HG03108 (cell line): ENCODE measurements around the gene SYNE1.
"Not testable (repeated sequence)": the region's sequence is repeated elsewhere in the genome, so short reads cannot be mapped to it uniquely, and the experiment has no call there.

Source experiments
- ATAC-seq: cut with Tn5 transposase; IDR thresholded peaks from one replicate; pipeline ENCODE4 v1.9.1; 2021; ENCODE audit warnings: moderate library complexity; ENCODE audit not compliant: unreplicated experiment

SYNE1 gene

GRCh38 chr6:152625213-152625612 is 11.9 kb downstream of the SYNE1 start:
- ATAC-seq, result no peak

- not testable (repeated sequence) for ATAC-seq
These were observed 22.4 kb downstream of the SYNE1 start for GRCh38 chr6:152614776-152615175.

GRCh38 chr6:152609125-152609670 is 28.0 kb downstream of the SYNE1 start:
- ATAC-seq, result no peak

GRCh38 chr6:152605941-152606340 is 31.2 kb downstream of the SYNE1 start:
- ATAC-seq, result no peak

- no peak for ATAC-seq
These were observed 31.8 kb downstream of the SYNE1 start for GRCh38 chr6:152605342-152605741.

GRCh38 chr6:152603911-152604310 is 33.3 kb downstream of the SYNE1 start:
- no peak for ATAC-seq

GRCh38 chr6:152600022-152600421 is 37.1 kb downstream of the SYNE1 start:
- ATAC-seq, result no peak

GRCh38 chr6:152598901-152599537 is 38.1 kb downstream of the SYNE1 start:
- no peak for ATAC-seq

GRCh38 chr6:152598421-152598820 is 38.7 kb downstream of the SYNE1 start:
- ATAC-seq, result no peak

- no peak for ATAC-seq
These were observed 40.4 kb downstream of the SYNE1 start for GRCh38 chr6:152596726-152597125.

GRCh38 chr6:152595499-152595898 is 41.7 kb downstream of the SYNE1 start:
- ATAC-seq, result no peak

GRCh38 chr6:152594701-152595100 is 42.5 kb downstream of the SYNE1 start:
- ATAC-seq, result no peak

GRCh38 chr6:152588456-152588855 is 48.7 kb downstream of the SYNE1 start:
- no peak for ATAC-seq

- no peak for ATAC-seq
These were observed 49.7 kb downstream of the SYNE1 start for GRCh38 chr6:152587473-152587872.

- ATAC-seq, result no peak
These were observed 51.9 kb downstream of the SYNE1 start for GRCh38 chr6:152585236-152585635.

GRCh38 chr6:152583888-152584287 is 53.3 kb downstream of the SYNE1 start:
- ATAC-seq, result no peak

GRCh38 chr6:152576525-152576924 is 60.6 kb downstream of the SYNE1 start:
- no peak for ATAC-seq

GRCh38 chr6:152575621-152576150 is 61.5 kb downstream of the SYNE1 start:
- ATAC-seq, result no peak

- ATAC-seq, result no peak
These were observed 62.0 kb downstream of the SYNE1 start for GRCh38 chr6:152575161-152575560.

GRCh38 chr6:152573762-152574161 is 63.4 kb downstream of the SYNE1 start:
- no peak for ATAC-seq

GRCh38 chr6:152572338-152573088 is 64.6 kb downstream of the SYNE1 start:
- ATAC-seq, result no peak

- no peak for ATAC-seq
These were observed 65.2 kb downstream of the SYNE1 start for GRCh38 chr6:152571943-152572337.
